HG03280 (cell line): ENCODE measurements around the gene NXPE2.

Experiments used
- ATAC-seq: cut with Tn5 transposase; IDR thresholded peaks from one replicate; pipeline ENCODE4 v1.9.1; 2021; ENCODE audit warnings: mild to moderate bottlenecking, moderate library complexity; ENCODE audit not compliant: unreplicated experiment

The NXPE2 gene

GRCh38 chr11:114738954-114739353, 60.6 kb downstream of the NXPE2 start:
- no peak for ATAC-seq

GRCh38 chr11:114745150-114745671, 66.9 kb downstream of the NXPE2 start:
- no peak for ATAC-seq

- no peak for ATAC-seq
These were observed 67.7 kb downstream of the NXPE2 start for GRCh38 chr11:114746013-114746412.
